Stromal cell of bone marrow (primary cell): ENCODE results near the gene GHDC.
A peak's percentile ranks its signal among the peaks of the same experiment; 100 is the strongest.
"Not testable (repeated sequence)": the region's sequence is repeated elsewhere in the genome, so short reads cannot be mapped to it uniquely, and the experiment has no call there.

Source experiments
- DNase-seq: peaks from one replicate; pipeline ENCODE4 v3.0.0-alpha.2; 2012; ENCODE audit warnings: low read depth

GHDC gene, protein sequence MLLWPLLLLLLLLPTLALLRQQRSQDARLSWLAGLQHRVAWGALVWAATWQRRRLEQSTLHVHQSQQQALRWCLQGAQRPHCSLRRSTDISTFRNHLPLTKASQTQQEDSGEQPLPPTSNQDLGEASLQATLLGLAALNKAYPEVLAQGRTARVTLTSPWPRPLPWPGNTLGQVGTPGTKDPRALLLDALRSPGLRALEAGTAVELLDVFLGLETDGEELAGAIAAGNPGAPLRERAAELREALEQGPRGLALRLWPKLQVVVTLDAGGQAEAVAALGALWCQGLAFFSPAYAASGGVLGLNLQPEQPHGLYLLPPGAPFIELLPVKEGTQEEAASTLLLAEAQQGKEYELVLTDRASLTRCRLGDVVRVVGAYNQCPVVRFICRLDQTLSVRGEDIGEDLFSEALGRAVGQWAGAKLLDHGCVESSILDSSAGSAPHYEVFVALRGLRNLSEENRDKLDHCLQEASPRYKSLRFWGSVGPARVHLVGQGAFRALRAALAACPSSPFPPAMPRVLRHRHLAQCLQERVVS

DNA sequence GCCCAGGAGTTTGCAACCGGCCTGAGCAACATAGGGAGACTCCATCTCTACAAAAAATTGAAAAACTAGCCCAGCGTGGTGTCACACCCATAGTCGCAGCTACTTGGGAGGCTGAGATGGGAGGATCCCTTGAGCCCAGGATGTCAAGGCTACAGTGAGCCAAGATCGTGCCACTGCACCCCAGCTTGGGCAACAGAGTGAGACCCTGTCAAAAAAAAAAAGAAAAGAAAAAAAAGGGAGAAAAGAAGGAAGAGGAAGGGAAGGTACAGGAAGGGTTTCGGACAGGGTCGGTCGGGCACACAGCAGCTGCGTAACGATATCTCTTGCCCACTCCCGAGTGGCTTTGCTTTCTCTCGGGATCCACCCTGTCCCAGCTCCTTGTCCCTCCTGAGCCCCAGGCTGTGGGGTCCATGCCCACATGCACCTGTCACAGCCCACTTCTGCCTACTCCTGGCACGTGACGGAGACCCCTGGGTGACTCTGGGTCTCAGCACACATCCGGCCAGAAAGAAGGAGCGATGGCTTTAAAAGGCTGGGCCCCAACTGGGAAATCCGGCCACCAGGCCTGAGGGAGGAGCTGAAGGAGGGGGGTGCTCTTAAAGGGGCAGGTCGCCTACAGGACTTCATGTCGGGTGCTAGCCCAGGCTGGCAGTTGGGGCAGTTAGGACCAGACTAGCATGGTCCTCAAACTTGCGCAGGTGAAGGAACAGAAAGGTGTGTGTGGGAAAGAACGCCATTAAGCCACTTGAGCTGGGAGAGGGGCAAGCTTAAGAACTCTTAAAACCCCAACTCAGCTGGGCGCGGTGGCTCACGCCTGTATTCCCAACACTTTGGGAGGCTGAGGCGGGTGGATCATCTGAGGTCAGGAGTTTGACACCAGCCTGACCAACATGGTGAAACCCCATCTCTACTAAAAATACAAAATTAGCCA lies at the start of gene GHDC:
TSS of gene GHDC (minus strand) at position 526 of the 931 bp plus-strand sequence. CDS start 913 bp downstream, outside the sequence.
- peak; percentile 59 for DNase-seq

DNA sequence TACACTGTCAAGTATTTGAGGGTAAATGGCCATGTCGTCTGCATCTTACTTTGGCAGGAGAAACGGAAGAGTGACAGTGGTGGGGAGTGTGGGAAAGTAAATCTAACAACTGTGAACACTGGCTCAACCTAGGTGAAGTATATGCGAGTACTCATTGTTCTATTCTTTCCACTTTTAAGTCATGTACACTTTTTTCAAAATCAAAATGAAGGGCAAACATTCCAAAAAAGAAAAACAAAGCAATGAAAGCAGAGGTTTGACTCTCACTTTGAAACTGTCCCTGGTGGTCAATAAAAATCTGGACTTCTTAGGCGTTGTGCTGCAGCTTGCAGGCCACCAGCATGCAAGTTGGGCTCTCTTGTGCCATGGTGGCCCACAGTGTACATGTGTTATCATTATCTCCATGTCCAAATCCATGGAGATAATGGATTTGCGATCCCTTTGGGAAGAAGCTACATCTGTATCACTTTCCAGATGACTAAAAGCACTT lies 49.2 kb upstream of the GHDC start:
- no peak for DNase-seq

DNA sequence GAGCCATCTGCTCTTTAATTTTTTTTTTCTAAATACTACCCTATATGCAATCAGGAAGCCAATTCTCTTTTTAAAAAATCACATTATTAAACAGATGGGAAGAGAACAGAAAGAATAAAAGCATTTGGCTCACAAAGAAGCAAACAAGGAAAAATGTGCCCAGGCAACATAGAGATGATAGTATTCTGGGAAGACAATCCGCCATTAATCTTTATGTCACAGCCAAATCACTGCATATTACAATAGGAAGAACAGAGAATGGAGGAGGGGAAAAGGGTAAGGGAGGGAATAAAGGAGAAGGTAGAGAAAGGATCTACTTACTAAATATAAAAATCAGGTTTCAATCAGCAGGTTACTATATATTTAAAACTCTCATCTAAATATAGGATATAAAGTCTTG lies 47.6 kb upstream of the GHDC start:
- DNase-seq, result no peak

DNA sequence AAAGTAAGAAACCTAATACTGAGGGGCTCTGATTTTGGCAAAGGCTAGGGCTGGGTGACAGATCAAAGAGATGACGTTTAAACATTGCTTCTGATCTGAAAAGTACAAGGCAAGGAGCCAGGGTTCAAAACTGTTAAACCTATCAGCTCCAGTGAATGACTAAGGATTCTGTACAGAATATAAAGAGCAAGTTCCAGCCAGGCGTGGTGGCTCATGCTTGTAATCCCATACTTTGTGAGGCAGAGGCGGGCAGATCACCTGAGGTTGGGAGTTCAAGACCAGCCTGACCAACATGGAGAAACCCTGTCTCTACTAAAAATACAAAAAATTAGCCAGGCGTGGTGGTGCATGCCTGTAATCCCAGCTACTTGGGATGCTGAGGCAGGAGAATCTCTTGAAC lies 46.6 kb upstream of the GHDC start:
- not testable (repeated sequence) for DNase-seq

DNA sequence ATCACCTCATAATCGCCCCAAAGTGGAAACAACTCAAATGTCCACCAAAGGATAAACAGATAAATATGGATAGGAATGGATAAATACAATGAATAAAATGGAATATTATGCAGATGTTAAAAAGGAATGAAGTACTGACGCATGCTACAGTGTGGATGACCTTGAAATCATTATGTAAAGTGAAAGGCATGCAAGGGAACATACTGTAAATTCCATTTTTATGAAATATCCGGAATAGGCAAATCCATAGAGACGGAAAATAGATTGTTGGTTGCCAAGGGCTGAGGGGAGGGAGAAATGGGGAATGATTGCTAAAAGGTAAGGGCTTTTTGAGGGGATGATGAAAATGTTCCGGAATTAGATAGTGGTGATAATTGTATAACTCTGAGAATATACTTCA lies 45.9 kb upstream of the GHDC start:
- DNase-seq, result no peak

DNA sequence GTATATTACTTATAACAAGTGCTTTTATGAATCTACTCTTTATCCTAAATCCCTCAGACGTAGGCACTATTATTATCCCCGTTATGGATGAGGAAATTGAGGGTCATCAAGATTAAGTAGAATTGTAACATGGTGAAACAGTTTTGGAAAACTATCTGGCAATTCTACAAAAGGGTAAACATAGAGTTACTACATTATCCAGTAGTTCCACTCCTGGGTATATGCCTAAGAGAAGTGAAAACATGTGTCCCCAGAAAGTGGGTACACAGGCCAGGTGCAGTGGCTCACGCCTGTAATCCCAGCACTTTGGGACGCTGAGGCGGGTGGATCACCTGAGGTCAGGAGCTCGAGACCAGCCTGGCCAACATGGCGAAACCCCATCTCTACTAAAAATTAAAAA lies 45.3 kb upstream of the GHDC start:
- DNase-seq, result not testable (repeated sequence)

DNA sequence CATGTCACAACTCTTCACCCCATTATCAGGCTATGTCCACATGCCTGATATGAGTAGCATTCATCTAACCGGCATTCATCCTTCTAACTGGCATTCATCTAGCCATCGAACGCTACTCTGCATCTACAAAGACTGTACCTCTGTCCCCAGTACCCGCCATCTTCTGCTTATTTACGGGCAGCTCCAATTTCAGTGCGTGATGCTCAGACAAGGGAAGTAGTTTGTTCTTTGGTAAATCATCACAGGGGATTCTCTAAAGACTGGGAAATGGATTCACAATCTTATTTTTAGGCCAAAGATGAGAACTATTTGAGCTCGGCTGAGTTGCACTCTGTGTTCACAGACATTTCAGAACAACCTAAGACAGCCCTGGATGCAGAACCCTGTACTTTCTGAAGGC lies 42.5 kb upstream of the GHDC start:
- no peak for DNase-seq

DNA sequence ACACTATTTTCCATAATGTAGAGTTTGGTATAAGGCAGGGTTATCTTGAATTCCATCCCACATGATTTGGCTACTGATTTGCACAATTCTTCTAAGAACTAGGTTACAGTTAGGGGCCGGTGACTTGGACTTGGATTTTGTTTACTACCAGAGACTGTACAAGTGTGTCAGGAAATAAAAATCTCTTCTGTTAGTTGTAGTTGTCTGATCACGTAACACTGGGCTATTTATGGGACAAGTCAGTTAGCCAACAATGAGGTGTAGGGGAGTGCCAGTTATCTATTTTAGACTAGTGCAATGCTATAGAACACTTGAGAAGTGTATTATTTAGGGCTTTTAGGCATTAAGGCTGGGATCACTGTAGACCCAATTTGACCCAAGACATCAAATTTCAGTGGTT lies 39.7 kb upstream of the GHDC start:
- no peak for DNase-seq

DNA sequence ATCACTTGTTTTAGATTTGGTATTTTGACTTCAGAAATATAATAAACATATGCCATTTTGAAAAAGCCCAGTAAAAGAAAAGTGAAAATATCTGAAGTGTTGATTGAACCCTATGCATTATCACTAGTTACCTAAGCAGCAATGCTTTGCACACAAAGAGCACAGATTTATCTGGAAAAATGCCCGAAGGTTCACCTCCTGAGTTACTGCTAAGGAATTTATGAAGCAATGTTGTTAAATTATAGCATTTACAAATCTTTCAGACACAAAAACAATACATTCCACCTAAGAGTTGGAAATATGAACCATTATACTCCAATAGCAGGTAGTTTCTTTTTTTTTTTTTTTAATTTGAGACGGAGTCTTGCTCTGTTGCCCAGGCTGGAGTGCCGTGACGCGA lies 38.9 kb upstream of the GHDC start:
- DNase-seq, result no peak

DNA sequence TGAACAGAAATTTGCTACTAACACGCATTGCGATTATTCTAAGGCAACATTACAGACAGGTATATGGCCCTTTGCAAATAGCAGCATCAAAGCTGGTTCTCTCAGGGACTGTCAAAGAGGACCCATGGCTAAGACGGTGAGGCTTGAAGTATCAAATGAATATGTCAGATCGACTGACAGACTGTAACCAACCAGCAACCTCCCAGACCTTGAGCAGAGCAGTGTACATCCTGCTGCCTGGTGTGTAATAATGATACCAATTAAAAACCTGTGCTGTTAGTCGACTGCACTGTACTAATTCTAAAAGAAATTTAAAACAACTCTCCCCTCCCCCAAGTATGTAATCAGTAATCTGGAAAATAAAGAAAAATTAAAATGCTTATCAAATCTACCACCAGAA lies 35.9 kb upstream of the GHDC start:
- no peak for DNase-seq

DNA sequence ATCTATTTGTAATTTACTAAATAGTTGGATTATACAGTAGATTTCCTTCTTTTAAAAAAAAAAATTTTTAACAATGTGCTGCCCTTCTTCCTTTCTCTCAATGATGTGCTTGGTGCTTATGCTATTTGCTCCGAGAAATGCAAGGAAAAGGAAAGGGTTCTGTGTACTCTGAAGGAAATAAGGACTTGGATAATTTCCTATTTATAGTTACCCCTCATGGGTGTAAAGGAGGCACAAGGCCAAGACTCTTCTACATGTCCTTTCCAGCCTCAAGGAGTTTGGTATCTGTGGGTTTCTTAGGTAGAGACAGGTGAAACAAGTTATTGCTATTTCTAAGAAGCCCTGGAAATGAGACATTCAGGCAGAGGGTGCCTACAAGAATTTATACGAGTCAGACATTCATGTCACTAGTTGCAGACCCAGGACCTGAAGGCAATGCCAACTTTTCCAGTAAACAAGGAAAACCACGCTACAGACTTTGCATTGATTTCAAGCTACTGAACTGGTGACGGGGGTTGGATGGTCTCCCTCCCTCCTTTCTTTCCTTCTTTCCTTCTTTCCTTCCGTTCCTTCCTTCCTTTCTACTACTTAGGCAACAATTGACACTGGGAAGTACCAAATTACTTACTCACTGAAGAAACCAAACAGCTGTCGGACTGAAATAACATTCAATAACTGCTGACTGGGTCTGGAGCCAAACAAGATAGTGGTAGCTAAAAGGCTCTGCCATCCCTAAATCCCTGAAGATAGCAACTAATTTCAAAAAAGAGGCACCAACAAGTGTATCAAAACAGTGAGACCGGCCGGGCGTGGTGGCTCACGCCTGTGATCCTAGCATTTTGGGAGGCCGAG lies 33.8 kb upstream of the GHDC start:
- DNase-seq, result no peak

DNA sequence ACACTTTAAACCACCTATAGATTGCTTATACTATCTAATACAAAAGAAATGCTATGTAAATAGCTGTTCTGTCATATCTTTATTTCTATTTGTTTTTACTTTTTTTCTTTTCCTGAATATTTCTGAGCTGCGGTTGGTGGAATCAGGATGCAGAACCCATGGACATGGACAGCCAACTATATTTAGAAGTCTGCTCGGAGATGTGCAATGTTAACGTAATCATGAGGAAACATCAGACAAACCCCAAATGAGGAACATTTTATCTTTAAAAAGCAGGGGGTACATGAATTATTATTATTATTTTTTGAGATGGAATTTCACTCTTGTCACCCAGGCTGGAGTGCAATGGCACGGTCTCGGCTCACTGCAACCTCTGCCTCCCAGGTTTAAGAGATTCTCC lies 31.4 kb upstream of the GHDC start:
- no peak for DNase-seq

DNA sequence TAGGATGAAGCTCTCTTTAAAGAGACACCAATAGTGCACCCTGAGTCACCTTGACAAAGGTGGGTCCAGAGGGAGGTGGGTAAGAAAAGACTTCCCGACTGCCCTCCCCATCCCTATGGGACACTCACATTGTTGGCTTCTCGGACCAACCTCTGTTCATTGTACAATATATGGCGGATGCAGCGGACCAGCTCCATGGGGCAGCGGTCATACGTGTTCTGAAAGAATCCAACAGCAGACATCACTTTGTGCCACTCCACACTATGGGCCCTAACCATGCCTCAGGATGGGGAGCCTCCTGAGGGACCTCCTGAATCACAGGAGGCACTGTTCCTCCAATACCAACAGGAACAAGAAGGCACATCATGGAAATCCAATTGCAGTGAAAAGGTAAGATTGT lies 30.4 kb upstream of the GHDC start:
- no peak for DNase-seq

DNA sequence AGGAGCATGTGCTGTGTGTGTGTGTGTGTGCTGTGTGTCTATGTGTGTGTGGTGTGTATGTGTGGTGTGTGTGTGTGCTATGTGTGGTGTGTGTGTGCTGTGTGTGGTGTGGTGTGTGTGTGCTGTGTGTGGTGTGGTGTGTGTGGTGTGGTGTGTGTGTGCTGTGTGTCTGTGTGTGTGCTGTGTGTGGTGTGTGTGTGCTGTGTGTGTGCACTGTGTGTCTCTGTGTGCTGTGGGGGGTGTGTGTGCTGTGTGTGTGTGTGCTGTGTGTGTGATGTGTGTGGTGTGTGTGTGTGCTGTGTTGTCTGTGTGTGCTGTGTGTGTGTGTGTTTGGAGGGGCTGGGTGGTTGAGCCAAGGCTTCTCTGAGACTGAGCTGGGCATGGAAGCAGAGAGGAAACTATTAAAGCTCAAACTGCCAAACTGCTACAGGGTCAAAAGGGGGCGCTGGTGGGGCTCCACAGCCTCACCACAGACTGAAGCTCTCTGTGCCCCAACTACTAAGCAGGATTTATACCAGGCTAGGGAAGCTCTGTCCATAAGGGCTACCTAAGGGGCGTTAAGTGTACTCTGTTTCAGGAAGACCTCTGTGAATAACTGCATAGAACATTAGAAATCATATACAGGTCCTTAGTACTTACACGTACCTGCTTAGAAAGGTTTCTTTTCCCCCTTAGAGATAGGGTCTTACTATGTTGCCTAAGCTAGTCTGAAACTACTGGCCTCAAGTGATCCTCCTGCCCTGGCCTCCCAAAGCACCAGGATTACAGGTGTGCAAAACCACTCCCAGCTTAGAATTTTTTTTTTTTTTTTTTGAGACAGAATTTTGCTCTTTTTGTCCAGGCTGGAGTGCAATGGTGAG lies 27.8 kb upstream of the GHDC start:
- DNase-seq, result peak; percentile 26

DNA sequence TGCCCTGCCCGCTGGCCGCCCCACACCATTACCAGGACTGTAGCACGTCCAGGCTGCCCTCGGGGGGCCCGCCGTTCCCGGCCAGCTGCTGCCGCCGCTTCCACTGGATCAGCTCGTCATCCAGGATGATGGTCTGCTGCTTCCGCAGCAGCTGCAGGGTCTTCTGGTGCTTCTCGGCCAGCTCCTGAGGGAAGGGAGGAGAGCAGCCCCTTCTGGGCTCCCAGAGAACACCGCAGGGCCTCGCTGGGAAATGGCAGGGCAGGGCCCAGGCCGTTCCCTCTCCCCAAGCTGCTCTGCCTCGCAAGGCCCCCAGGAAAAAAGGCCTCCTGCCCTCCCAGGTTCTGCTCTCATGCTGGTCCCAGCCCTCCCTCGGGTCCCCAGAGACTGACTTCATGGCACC lies 25.0 kb upstream of the GHDC start:
- not testable (repeated sequence) for DNase-seq

DNA sequence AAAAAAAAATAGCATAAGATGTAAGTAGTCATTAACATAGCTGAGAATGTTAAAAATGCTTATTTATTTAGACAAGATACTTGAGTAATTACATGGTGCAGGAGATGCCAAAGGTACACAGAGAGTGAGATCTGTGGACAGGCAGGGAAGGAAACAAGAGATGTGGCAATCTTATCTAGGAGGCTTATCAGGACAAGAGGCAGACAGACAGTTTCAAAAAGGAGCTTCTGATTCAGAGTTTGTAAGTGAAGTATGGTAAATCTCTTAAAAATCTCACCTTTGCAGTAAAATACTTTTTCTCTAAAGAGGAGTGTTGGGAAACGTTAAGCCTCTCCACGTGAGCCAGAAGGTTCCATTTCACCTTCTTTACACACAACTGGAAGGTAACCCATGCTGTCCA lies 19.9 kb upstream of the GHDC start:
- DNase-seq, result no peak

DNA sequence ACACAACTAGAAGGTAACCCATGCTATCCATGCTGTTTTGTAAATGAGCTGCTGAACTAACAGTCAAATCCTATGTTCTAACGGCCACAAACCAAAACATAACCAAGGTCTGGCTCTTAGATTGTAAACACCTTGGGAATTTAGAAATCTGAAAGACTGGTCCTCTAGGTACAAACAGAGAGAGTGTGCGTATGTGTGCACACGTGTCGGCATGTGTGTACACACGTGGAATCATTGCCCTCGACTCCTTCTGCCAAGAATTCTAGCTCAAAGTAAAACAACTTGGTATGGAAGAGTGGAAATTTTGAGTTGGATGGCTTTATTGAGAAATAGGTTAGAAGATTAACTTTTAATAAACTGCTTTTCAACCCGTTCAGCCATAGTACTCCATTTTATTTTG lies 18.1 kb upstream of the GHDC start:
- peak; percentile 36 for DNase-seq

DNA sequence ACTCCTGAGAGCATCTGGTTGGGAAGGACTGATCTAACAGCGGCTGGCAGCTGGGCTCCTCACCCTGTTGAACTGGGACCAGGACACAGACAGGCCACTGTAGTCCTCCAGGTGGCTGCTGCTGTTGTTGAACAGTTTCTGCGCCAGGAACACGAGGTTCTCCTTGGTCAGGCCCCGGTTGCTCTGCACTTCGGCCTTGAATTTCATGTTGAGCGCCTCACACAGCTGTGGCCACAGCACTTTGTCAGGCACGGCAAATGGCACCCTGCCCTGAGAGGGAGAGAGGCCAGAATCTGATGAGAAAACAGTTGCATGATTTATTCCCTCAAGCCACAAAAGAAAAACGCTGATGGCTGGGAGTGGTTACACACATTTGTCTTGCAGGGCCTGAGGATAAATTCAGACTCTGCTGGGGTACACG lies 17.6 kb upstream of the GHDC start:
- DNase-seq, result peak; percentile 73

DNA sequence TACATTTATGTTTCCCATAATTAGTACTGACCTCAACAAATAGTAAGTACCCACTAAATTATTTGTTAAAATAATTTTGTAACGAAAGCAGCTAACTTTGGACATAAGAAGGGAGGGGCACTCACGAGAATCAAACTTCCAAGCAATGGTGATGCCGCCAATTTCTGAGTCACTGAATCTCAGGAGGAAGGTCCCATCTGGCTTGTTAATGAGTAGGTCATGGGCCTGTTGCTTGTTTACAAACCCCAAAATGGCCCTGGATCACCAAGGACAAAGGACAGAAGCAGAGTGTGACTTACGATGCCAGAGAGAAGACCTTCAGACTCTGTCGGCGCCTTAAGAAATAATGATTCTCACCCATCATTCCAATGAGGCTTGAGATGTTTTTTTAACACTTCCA lies 15.8 kb upstream of the GHDC start:
- DNase-seq, result peak; percentile 25

DNA sequence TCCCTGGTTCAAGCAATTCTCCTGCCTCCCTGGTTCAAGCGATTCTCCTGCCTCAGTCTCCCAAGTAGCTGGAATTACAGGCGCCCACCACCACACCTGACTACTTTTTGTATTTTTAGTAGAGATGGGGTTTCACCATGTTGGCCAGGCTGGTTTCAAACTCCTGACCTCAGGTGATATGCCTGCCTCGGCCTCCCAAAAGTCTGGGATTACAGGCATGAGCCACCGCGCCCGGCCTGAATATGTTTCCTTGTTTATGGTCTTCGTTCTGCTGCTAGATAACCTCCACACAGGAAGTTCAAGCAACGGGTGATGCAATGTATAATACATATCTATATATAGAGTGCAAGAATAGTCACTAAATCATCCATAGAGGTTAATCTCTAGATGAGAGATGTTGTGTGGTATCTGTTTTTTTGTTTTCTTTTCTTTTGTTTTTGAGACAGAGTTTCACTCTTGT lies 11.9 kb upstream of the GHDC start:
- DNase-seq, result not testable (repeated sequence)

DNA sequence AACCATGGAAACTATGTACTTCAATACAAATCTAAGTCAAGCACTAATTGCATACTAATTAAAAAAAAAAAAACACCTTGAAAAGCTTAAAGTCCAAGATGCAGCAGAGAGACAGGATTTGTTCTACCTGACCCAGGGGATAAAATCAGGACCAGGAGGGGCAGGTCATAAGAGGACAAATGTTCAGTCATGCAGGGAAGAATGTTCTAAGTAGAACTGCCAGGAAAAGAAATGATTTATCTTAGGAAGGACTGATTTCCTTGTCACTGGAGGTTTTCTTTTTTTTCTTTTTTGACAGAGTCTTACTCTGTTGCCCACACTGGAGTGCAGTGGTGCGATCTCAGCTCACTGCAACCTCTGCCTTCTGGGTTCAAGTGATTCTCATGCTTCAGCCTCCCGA lies 9.1 kb upstream of the GHDC start:
- DNase-seq, result no peak
